Common myeloid progenitor, CD34-positive (primary cell): Measurements from ENCODE around the gene KCNQ4.

ENCODE experiments used
- CTCF ChIA-PET: fragments of 350-600 bp; sonication (Branson Sonifier 250); formaldehyde crosslinking; loops from one replicate; lab custom pipeline; 2021; ENCODE audit warnings: antibody characterized with exemption; lab: Charles Lee
- POLR2A ChIA-PET: fragments of 350-600 bp; sonication (Branson Sonifier 250); formaldehyde crosslinking; loops from one replicate; lab custom pipeline; 2021; ENCODE audit warnings: antibody characterized with exemption; lab: Charles Lee
- DNase-seq, 3 donors: peaks; one replicate each; pipeline versions ENCODE4 v3.0.0 to v3.0.0-alpha.2; 2013
- H3K27ac ChIP-seq, 2 experiments: 1 replicate in 1 of 2; 2 replicates in 1 of 2; pipeline ENCODE4 v1.7.0; 2013; ENCODE audit warnings: inconsistent platforms in 2 of 2, low read length in 2 of 2, mild to moderate bottlenecking in 2 of 2, low read depth in 1 of 2, moderate library complexity in 1 of 2; ENCODE audit not compliant: severe bottlenecking in 2 of 2, insufficient read depth in 1 of 2, poor library complexity in 1 of 2
- H3K27me3 ChIP-seq, 5 experiments: replicated peaks in 2 of 5; 1 replicate in 3 of 5; 2 replicates in 2 of 5; pipeline versions ENCODE4 v1.6.1 to v1.7.0; 2013; ENCODE audit warnings: low read length in 4 of 5, mild to moderate bottlenecking in 2 of 5, moderate library complexity in 2 of 5, inconsistent platforms in 1 of 5; ENCODE audit not compliant: insufficient read depth in 5 of 5, control insufficient read depth in 4 of 5
- H3K36me3 ChIP-seq, 4 experiments: 1 replicate in 2 of 4; 2 replicates in 2 of 4; pipeline versions ENCODE4 v1.6.1 to v1.7.0; 2013; ENCODE audit warnings: low read length in 3 of 4, control low read depth in 1 of 4, mild to moderate bottlenecking in 1 of 4; ENCODE audit not compliant: control insufficient read depth in 4 of 4, insufficient read depth in 4 of 4
- H3K4me1 ChIP-seq, 4 experiments: 1 replicate in 3 of 4; 2 replicates in 1 of 4; pipeline versions ENCODE4 v1.6.1 to v1.7.1; 2013; ENCODE audit warnings: low read length in 3 of 4, mild to moderate bottlenecking in 3 of 4, control low read depth in 1 of 4, inconsistent platforms in 1 of 4, moderate library complexity in 1 of 4; ENCODE audit not compliant: control insufficient read depth in 4 of 4, insufficient read depth in 4 of 4; ENCODE audit errors: control extremely low read depth in 1 of 4
- H3K4me3 ChIP-seq, 7 experiments: 1 replicate in 4 of 7; 2 replicates in 3 of 7; pipeline versions ENCODE4 v1.5.1 to v1.7.0; 2013; ENCODE audit warnings: mild to moderate bottlenecking in 7 of 7, low read length in 6 of 7, moderate library complexity in 6 of 7, inconsistent platforms in 2 of 7, low read depth in 2 of 7, control low read depth in 1 of 7; ENCODE audit not compliant: insufficient read depth in 4 of 7, control insufficient read depth in 1 of 7; ENCODE audit errors: extremely low read depth in 1 of 7
- H3K9me3 ChIP-seq, 5 experiments: 1 replicate in 4 of 5; 2 replicates in 1 of 5; pipeline versions ENCODE4 v1.6.1 to v1.7.1; 2013; ENCODE audit warnings: low read length in 4 of 5, mild to moderate bottlenecking in 2 of 5, inconsistent platforms in 1 of 5, low read depth in 1 of 5, moderate library complexity in 1 of 5; ENCODE audit not compliant: control insufficient read depth in 4 of 5, insufficient read depth in 2 of 5; ENCODE audit errors: control extremely low read depth in 1 of 5
- WGBS: methylation state at CpG from one replicate; pipeline ENCODE4 v1.1.5; 2013; ENCODE audit not compliant: insufficient coverage; 5-methylcytosine and 5-hydroxymethylcytosine counted together

KCNQ4 gene

GRCh38 chr1:40876436-40876761, 92.8 kb downstream of the KCNQ4 start:
- DNase-seq, result peak in 1 of 3 donors; percentile 9
- Histone ChIP-seq H3K9me3 (peaks cover 0 to 10% (median 4%) of the 10 kb centered on the region in 5 experiments), H3K4me1 (peaks cover 0 to 32% (median 16%) of the 10 kb centered on the region in 4 experiments), H3K4me3 (no peak overlapping the region), H3K36me3 (no peaks in the 10 kb centered on the region), H3K27ac (no peak overlapping the region), H3K27me3 (peaks cover 0 to 4% (median 0%) of the 10 kb centered on the region in 5 experiments)
- ChIA-PET POLR2A (interaction anchor here (1.6 kb wide), 1 partner anchor 14 kb away, joined by 6 read pairs; the partner anchor contains the start of gene CITED4), CTCF (interaction anchor here (1.0 to 1.7 kb wide), 4 partner anchors 14 to 75 kb away, joined by 3 to 5 read pairs (median 4); partner anchors contain the start of gene CITED4)
- 86% methylated on average over 1 of the region's 2 CpGs for WGBS

- no peak overlapping the region for H3K27ac ChIP-seq
- peaks cover 0 to 5% (median 0%) of the 10 kb centered on the region in 5 experiments for H3K27me3 ChIP-seq
- CTCF ChIA-PET, result interaction anchor here (0.9 to 1.7 kb wide), 5 partner anchors 10 to 75 kb away, joined by 3 to 5 read pairs (median 4); partner anchors contain the start of gene CITED4
- no CpG with 5 or more reads among the region's 1 CpG for WGBS
- no peaks in the 10 kb centered on the region for H3K36me3 ChIP-seq
- H3K9me3 ChIP-seq, result peaks cover 0 to 10% (median 4%) of the 10 kb centered on the region in 5 experiments
- H3K4me1 ChIP-seq, result peaks cover 0 to 32% (median 16%) of the 10 kb centered on the region in 4 experiments
- POLR2A ChIA-PET, result interaction anchor here (1.6 kb wide), 1 partner anchor 15 kb away, joined by 6 read pairs; the partner anchor contains the start of gene CITED4
- no peak overlapping the region for H3K4me3 ChIP-seq
- DNase-seq, result no peak
Measured at GRCh38 chr1:40876891-40877290, 93.3 kb downstream of the KCNQ4 start.

DNA sequence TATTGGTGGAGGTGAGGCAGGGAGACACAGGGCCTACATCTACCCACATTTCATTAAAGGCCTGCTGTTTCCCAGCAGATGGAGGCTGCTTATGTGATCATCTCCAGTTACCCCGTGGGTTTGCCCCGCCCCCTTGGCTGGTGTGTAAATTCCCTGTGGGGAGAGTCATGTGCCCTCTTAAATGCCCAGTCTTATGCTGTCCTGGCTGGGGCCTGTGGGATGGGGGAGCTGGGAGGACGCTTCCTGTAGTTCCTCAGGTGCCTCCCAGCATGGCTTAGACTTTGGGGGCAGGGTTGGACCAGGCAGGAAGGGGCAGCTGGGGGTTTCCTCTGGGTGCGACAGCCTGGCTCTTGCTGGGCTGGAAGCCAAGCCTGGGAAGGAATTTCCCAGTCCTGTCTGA, 94.1 kb downstream of the KCNQ4 start:
- Histone ChIP-seq H3K36me3 (no peaks in the 10 kb centered on the region), H3K27me3 (peaks cover 0 to 8% (median 1%) of the 10 kb centered on the region in 5 experiments), H3K27ac (peak overlapping the region in 1 of 2 experiments; percentile 30), H3K9me3 (peaks cover 0 to 12% (median 4%) of the 10 kb centered on the region in 5 experiments), H3K4me3 (no peak overlapping the region), H3K4me1 (peaks cover 0 to 32% (median 16%) of the 10 kb centered on the region in 4 experiments)
- CTCF ChIA-PET, result interaction anchor here (0.8 to 0.9 kb wide), 3 partner anchors 10 to 72 kb away, joined by 3 to 4 read pairs (median 3); no protein-coding TSS in a partner anchor
- POLR2A ChIA-PET, result interaction anchor here (1.6 kb wide), 1 partner anchor 15 kb away, joined by 6 read pairs; the partner anchor contains the start of gene CITED4
- 14% methylated on average over 2 of the region's 4 CpGs for WGBS
- DNase-seq, result peak in 2 of 3 donors; percentile 47 to 56

DNA sequence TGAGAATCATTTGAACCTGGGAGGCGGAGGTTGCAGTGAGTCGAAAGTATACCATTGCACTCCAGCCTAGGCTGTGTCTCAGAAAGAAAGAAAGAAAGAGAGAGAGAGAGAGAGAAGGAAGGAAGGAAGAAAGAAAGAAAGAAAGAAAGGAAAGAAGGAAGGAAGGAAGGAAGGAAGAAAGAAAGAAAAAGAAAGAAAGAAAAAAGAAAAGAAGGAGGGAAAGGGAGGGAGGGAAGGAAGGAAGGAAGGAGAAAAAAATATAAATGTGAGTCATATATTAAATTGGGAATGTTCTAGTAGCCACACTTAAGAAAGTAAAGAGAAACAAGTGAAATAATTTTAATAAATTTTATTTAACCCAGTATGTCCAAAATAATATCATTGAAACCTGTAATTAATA, 95.3 kb downstream of the KCNQ4 start:
- POLR2A ChIA-PET, result no interaction called here
- Histone ChIP-seq H3K36me3 (no peaks in the 10 kb centered on the region), H3K9me3 (peaks cover 0 to 12% (median 4%) of the 10 kb centered on the region in 5 experiments), H3K27ac (no peak overlapping the region), H3K27me3 (peaks cover 3 to 18% (median 5%) of the 10 kb centered on the region in 5 experiments), H3K4me1 (peaks cover 0 to 34% (median 18%) of the 10 kb centered on the region in 4 experiments), H3K4me3 (no peak overlapping the region)
- CTCF ChIA-PET, result interaction anchor here (0.6 kb wide), 2 partner anchors 10 to 12 kb away, joined by 3 read pairs; no protein-coding TSS in a partner anchor
- 100% methylated on average over 2 of the region's 2 CpGs for WGBS
- no peak for DNase-seq

DNA sequence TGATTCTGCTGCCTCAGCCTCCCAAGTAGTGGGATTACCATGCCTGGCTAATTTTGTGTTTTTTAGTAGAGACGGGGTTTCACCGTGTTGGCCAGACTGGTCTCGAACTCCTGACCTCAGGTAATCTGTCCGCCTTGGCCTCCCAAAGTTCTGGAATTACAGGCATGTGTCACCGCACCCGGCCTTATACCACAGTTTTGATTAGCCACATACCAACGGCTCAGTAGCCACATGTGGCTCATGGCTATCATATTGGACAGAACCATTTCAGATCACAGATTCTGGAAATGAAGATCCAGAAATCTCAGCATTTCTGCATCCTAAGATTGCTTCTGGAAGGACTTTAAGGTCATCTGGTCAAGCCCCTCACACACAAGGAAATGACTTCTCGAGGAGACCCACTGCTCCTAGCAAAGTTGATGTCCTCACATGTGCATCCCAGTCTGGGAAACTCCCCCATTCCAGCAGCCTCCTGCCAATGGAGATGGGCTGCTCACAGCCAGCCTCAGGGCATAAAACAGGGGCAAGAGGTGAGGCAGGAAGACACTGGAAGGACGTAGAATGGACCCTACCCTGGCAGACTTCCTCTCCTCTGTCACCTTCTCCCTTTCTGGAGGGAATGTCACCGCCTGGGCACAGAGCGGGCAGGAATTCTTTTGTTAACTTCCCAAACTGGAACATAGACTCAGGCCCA, 96.0 kb downstream of the KCNQ4 start:
- WGBS, result 93% methylated on average over 10 of the region's 11 CpGs
- H3K27ac ChIP-seq, result no peak overlapping the region
- H3K9me3 ChIP-seq, result peaks cover 0 to 12% (median 4%) of the 10 kb centered on the region in 5 experiments
- no peak for DNase-seq
- no peak overlapping the region for H3K4me3 ChIP-seq
- ChIA-PET POLR2A (no interaction called here), CTCF (interaction anchor here (1.2 kb wide), 1 partner anchor 18 kb away, joined by 3 read pairs; no protein-coding TSS in a partner anchor)
- H3K4me1 ChIP-seq, result peaks cover 0 to 36% (median 22%) of the 10 kb centered on the region in 4 experiments
- H3K27me3 ChIP-seq, result peaks cover 5 to 25% (median 8%) of the 10 kb centered on the region in 5 experiments
- no peaks in the 10 kb centered on the region for H3K36me3 ChIP-seq

- ChIA-PET CTCF (interaction anchor here (1.2 to 1.3 kb wide), 2 partner anchors 13 to 17 kb away, joined by 3 read pairs; no protein-coding TSS in a partner anchor), POLR2A (no interaction called here)
- H3K4me3 ChIP-seq, result no peak overlapping the region
- peaks cover 5 to 38% (median 10%) of the 10 kb centered on the region in 5 experiments for H3K27me3 ChIP-seq
- H3K9me3 ChIP-seq, result peaks cover 0 to 12% (median 4%) of the 10 kb centered on the region in 5 experiments
- DNase-seq, result no peak
- no peaks in the 10 kb centered on the region for H3K36me3 ChIP-seq
- WGBS, result 93% methylated on average over 5 of the region's 6 CpGs
- H3K27ac ChIP-seq, result no peak overlapping the region
- peaks cover 0 to 23% (median 15%) of the 10 kb centered on the region in 4 experiments for H3K4me1 ChIP-seq
Measured at GRCh38 chr1:40880813-40881549, 97.4 kb downstream of the KCNQ4 start.
